HUDEP-2 (cell line): ENCODE data around the gene RPN2.
A peak's percentile ranks its signal among the peaks of the same experiment; 100 is the strongest.

ENCODE experiments used
- DNase-seq, 76 experiments: peaks; one replicate each; lab custom pipeline; 2025; ENCODE audit not compliant: unreplicated experiment in 76 of 76; lab: John Stamatoyannopoulos, UW

RPN2 gene

GRCh38 chr20:37238935-37239451 is 59.9 kb downstream of the RPN2 start:
- no peak for DNase-seq

- DNase-seq: no peak
These were observed 61.4 kb downstream of the RPN2 start for GRCh38 chr20:37240337-37241067.

GRCh38 chr20:37242503-37242902 is 63.4 kb downstream of the RPN2 start:
- DNase-seq: no peak

- DNase-seq: no peak
These were observed 64.2 kb downstream of the RPN2 start for GRCh38 chr20:37243076-37243936.

- no peak for DNase-seq
These were observed 64.9 kb downstream of the RPN2 start for GRCh38 chr20:37243937-37244571.

GRCh38 chr20:37244572-37244957 is 65.4 kb downstream of the RPN2 start:
- no peak for DNase-seq

GRCh38 chr20:37245216-37246150 is 66.4 kb downstream of the RPN2 start:
- no peak for DNase-seq

GRCh38 chr20:37246736-37247135 is 67.6 kb downstream of the RPN2 start:
- no peak for DNase-seq

GRCh38 chr20:37247547-37247946 is 68.4 kb downstream of the RPN2 start:
- DNase-seq: no peak

- no peak for DNase-seq
These were observed 70.2 kb downstream of the RPN2 start for GRCh38 chr20:37249304-37249703.

GRCh38 chr20:37251825-37252477 is 72.8 kb downstream of the RPN2 start:
- DNase-seq: no peak

GRCh38 chr20:37253087-37253486 is 74.0 kb downstream of the RPN2 start:
- no peak for DNase-seq

- DNase-seq: no peak
These were observed 75.2 kb downstream of the RPN2 start for GRCh38 chr20:37254114-37254878.

GRCh38 chr20:37256286-37256685 is 77.2 kb downstream of the RPN2 start:
- peak in 1 of 76 experiments; percentile 9 for DNase-seq

- no peak for DNase-seq
These were observed 78.4 kb downstream of the RPN2 start for GRCh38 chr20:37257530-37257929.

- no peak for DNase-seq
These were observed 78.9 kb downstream of the RPN2 start for GRCh38 chr20:37257988-37258387.

- DNase-seq: no peak
These were observed 79.9 kb downstream of the RPN2 start for GRCh38 chr20:37259031-37259430.

GRCh38 chr20:37259865-37260264 is 80.7 kb downstream of the RPN2 start:
- DNase-seq: no peak

GRCh38 chr20:37260923-37261322 is 81.8 kb downstream of the RPN2 start:
- no peak for DNase-seq
